ENCODE data around the gene DTNA. TPM values are rescaled to one million over a fixed set of nuclear protein-coding genes. Genes with fewer than 3 reads are reported as not detected.

DTNA gene
- total and polyA plus RNA-seq, 2 donors (not counting 1 experiment from before 2014, with no cell fraction given), result 38.8 to 49.8 TPM

DNA sequence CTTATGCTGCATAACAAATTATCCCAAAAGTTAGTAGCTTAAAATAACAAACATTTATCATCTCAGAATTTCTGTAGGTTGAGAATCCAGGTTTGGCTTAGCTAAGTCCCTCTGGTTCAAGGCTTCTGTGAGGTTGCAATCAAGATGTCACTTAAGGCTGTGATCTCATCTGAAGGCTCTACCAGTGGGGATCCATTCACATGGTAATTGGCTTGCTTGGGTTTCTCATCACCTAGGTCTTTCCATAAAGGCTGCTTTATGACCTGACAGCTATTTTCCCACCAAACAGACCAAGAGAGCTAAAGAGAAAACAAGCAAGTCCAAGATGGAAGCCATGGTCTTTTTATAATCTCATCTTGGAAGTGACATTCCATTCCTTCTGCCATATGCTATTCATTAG lies 137.3 kb downstream of the DTNA start:
- Histone ChIP-seq H4K20me1 (ENCODE audit: control insufficient read depth, extremely low read depth, insufficient read depth, low read length) (no peaks in the 10 kb centered on the region), H3K27ac (ENCODE audit: insufficient read depth, low read length) (no peak overlapping the region), H3K79me2 (ENCODE audit: control insufficient read depth, insufficient read depth, low read length) (no peaks in the 10 kb centered on the region), H2AFZ (ENCODE audit: low read length) (no peak overlapping the region), H3K4me2 (ENCODE audit: extremely low read depth, insufficient read depth, low read length) (no peak overlapping the region), H3K4me3 (replicated peaks in 1 of 4; ENCODE audit: control extremely low read depth in 1 of 4, insufficient read depth in 1 of 4, low read depth in 3 of 4, low read length in 4 of 4) (no peak overlapping the region), H3K27me3 (ENCODE audit: control insufficient read depth, insufficient read depth, low read length) (no peaks in the 10 kb centered on the region), H3K9ac (ENCODE audit: insufficient read depth, low read length) (no peak overlapping the region), H3K4me1 (ENCODE audit: control insufficient read depth, extremely low read depth, insufficient read depth, low read length) (no peaks in the 10 kb centered on the region), H3K9me3 (ENCODE audit: control insufficient read depth, insufficient read depth, low read depth, low read length) (no peaks in the 10 kb centered on the region), H3K36me3 (ENCODE audit: control insufficient read depth, insufficient read depth, low read length) (no peaks in the 10 kb centered on the region)
- DNase-seq (ENCODE audit: low read depth in 2 of 2), result no peak
- TF ChIP-seq EZH2 (IDR thresholded peaks at IDR 0.05; ENCODE audit: low read length, missing control alignments), result no peak
- TF ChIP-seq, protein P1, sequence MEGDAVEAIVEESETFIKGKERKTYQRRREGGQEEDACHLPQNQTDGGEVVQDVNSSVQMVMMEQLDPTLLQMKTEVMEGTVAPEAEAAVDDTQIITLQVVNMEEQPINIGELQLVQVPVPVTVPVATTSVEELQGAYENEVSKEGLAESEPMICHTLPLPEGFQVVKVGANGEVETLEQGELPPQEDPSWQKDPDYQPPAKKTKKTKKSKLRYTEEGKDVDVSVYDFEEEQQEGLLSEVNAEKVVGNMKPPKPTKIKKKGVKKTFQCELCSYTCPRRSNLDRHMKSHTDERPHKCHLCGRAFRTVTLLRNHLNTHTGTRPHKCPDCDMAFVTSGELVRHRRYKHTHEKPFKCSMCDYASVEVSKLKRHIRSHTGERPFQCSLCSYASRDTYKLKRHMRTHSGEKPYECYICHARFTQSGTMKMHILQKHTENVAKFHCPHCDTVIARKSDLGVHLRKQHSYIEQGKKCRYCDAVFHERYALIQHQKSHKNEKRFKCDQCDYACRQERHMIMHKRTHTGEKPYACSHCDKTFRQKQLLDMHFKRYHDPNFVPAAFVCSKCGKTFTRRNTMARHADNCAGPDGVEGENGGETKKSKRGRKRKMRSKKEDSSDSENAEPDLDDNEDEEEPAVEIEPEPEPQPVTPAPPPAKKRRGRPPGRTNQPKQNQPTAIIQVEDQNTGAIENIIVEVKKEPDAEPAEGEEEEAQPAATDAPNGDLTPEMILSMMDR (conservative IDR thresholded peaks at IDR 0.05 in 1 of 2, IDR thresholded peaks at IDR 0.05 in 1 of 2; ENCODE audit: low read depth in 1 of 2, low read length in 2 of 2), result no peak

DNA sequence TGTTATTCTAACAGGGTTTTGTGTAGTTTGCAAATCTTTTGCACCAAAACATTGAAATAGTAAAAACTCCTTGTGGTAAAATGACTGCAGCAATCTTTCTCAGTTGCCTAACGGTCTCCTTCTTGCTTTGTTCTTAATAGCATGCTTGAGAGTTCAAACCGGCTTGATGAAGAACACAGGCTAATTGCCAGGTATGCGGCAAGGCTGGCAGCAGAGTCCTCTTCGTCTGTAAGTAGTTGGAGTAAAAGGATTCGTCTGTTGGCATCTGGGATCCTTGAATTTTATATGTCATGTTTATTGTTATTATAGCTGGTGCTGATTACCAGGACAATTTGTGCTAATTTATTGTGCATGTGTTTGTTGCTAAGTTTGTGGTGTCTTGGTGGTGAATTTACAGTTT lies 138.1 kb downstream of the DTNA start:
- Histone ChIP-seq H4K20me1 (ENCODE audit: control insufficient read depth, extremely low read depth, insufficient read depth, low read length) (no peaks in the 10 kb centered on the region), H3K9ac (ENCODE audit: insufficient read depth, low read length) (no peak overlapping the region), H3K36me3 (ENCODE audit: control insufficient read depth, insufficient read depth, low read length) (no peaks in the 10 kb centered on the region), H3K4me3 (replicated peaks in 1 of 4; ENCODE audit: control extremely low read depth in 1 of 4, insufficient read depth in 1 of 4, low read depth in 3 of 4, low read length in 4 of 4) (no peak overlapping the region), H3K79me2 (ENCODE audit: control insufficient read depth, insufficient read depth, low read length) (no peaks in the 10 kb centered on the region), H2AFZ (ENCODE audit: low read length) (no peak overlapping the region), H3K4me1 (ENCODE audit: control insufficient read depth, extremely low read depth, insufficient read depth, low read length) (no peaks in the 10 kb centered on the region), H3K4me2 (ENCODE audit: extremely low read depth, insufficient read depth, low read length) (no peak overlapping the region), H3K9me3 (ENCODE audit: control insufficient read depth, insufficient read depth, low read depth, low read length) (no peaks in the 10 kb centered on the region), H3K27ac (ENCODE audit: insufficient read depth, low read length) (no peak overlapping the region), H3K27me3 (ENCODE audit: control insufficient read depth, insufficient read depth, low read length) (no peaks in the 10 kb centered on the region)
- TF ChIP-seq, protein P1 (conservative IDR thresholded peaks at IDR 0.05 in 1 of 2, IDR thresholded peaks at IDR 0.05 in 1 of 2; ENCODE audit: low read depth in 1 of 2, low read length in 2 of 2), result no peak
- TF ChIP-seq EZH2 (IDR thresholded peaks at IDR 0.05; ENCODE audit: low read length, missing control alignments), result no peak
- no peak for DNase-seq (ENCODE audit: low read depth in 2 of 2)

DNA sequence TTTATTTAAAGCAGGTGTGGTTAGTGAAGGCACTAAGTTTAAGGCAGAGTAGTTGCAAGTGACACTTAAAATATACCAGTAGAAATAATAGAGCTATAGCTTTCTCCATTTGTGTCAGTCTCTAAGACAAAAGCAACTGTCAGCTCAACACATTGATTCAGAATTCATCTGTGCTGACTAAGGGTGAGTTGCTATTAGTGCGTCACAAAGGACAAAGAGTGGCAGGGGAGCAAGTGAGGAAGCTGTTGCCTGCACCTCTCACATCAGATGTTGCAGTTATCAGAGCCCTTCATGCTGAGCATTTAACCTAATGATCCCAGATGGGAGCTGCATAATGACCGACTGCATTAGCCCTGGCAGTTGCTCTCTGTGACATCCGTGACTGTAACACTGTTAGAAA lies 138.6 kb downstream of the DTNA start:
- DNase-seq (ENCODE audit: low read depth in 2 of 2), result no peak
- no peak for TF ChIP-seq EZH2 (IDR thresholded peaks at IDR 0.05; ENCODE audit: low read length, missing control alignments)
- TF ChIP-seq, protein P1 (conservative IDR thresholded peaks at IDR 0.05 in 1 of 2, IDR thresholded peaks at IDR 0.05 in 1 of 2; ENCODE audit: low read depth in 1 of 2, low read length in 2 of 2), result no peak
- Histone ChIP-seq H4K20me1 (ENCODE audit: control insufficient read depth, extremely low read depth, insufficient read depth, low read length) (no peaks in the 10 kb centered on the region), H3K9ac (ENCODE audit: insufficient read depth, low read length) (no peak overlapping the region), H3K27ac (ENCODE audit: insufficient read depth, low read length) (no peak overlapping the region), H3K27me3 (ENCODE audit: control insufficient read depth, insufficient read depth, low read length) (no peaks in the 10 kb centered on the region), H3K36me3 (ENCODE audit: control insufficient read depth, insufficient read depth, low read length) (no peaks in the 10 kb centered on the region), H3K4me1 (ENCODE audit: control insufficient read depth, extremely low read depth, insufficient read depth, low read length) (no peaks in the 10 kb centered on the region), H2AFZ (ENCODE audit: low read length) (no peak overlapping the region), H3K4me2 (ENCODE audit: extremely low read depth, insufficient read depth, low read length) (no peak overlapping the region), H3K79me2 (ENCODE audit: control insufficient read depth, insufficient read depth, low read length) (no peaks in the 10 kb centered on the region), H3K4me3 (replicated peaks in 1 of 4; ENCODE audit: control extremely low read depth in 1 of 4, insufficient read depth in 1 of 4, low read depth in 3 of 4, low read length in 4 of 4) (no peak overlapping the region), H3K9me3 (ENCODE audit: control insufficient read depth, insufficient read depth, low read depth, low read length) (no peaks in the 10 kb centered on the region)

All from fibroblast of lung (primary cell).